Measurements from ENCODE around the gene MDM2. TPM values are rescaled to one million over a fixed set of nuclear protein-coding genes. Genes with fewer than 3 reads are reported as not detected.

The MDM2 gene
- total RNA-seq, 1 experiment from 2014 or later = 24.2 TPM

Other genes with a start within 250 kb of the MDM2 start
- gene RAP1B, start 197.3 kb upstream of the MDM2 start, total RNA-seq (2014; rRNA removed; shearing (Covaris generic)) = 115 and 128 TPM in 2 replicates
- 88.5 and 130 TPM in 2 replicates for gene NUP107, start 121.2 kb upstream of the MDM2 start, total RNA-seq (2014; rRNA removed; shearing (Covaris generic))
- 1.8 and 2.4 TPM in 2 replicates for gene SLC35E3, start 62.0 kb upstream of the MDM2 start, total RNA-seq (2014; rRNA removed; shearing (Covaris generic))
- 0.36 and 4.1 TPM in 2 replicates for gene CPM, start 125.0 kb downstream of the MDM2 start, total RNA-seq (2014; rRNA removed; shearing (Covaris generic))